GM23338 (cell line): ENCODE results near the gene TMEM88.

Source experiments
- CREB1 ChIP-seq: fragments of 250-450 bp; sonication (Bioruptor Pico); IDR thresholded peaks from 2 replicates; pipeline ENCODE4 v1.5.0; 2020; ENCODE audit warnings: low read depth, mild to moderate bottlenecking, moderate library complexity
- CTCF ChIP-seq, 2 experiments: fragments of 200-600 bp in 1 of 2; sonication (generic) in 1 of 2; conservative IDR thresholded peaks; 2 replicates each; pipeline versions ENCODE4 v1.5.1 to v1.6.1; 2016 to 2017; ENCODE audit warnings: antibody characterized with exemption in 2 of 2, low read depth in 2 of 2, mild to moderate bottlenecking in 2 of 2, moderate library complexity in 1 of 2
- EZH2 ChIP-seq: fragments of 200-600 bp; sonication (generic); IDR thresholded peaks from one replicate; pipeline ENCODE4 v1.8.0; 2017; ENCODE audit warnings: antibody characterized with exemption, mild to moderate bottlenecking, low read depth; ENCODE audit not compliant: unreplicated experiment
- EZH2phosphoT487 ChIP-seq: fragments of 200-600 bp; sonication (generic); IDR thresholded peaks from one replicate; pipeline ENCODE4 v1.8.1; 2018; ENCODE audit warnings: antibody characterized with exemption; ENCODE audit not compliant: unreplicated experiment
- POLR2AphosphoS5 ChIP-seq: IDR thresholded peaks from 2 replicates; pipeline ENCODE4 v1.6.1; 2016; ENCODE audit warnings: antibody characterized with exemption, low read depth
- TF ChIP-seq, protein P1 (sequence below): IDR thresholded peaks from one replicate; pipeline ENCODE4 v1.6.1; 2018; ENCODE audit warnings: antibody characterized with exemption; ENCODE audit not compliant: unreplicated experiment
- TF ChIP-seq, protein P2 (sequence below): IDR thresholded peaks from 2 replicates; pipeline ENCODE4 v1.6.1; 2016; ENCODE audit warnings: antibody characterized with exemption

GRCh38 chr17:7817643-7817964 is 37.3 kb upstream of the TMEM88 start:
- TF ChIP-seq CTCF (conservative IDR thresholded peaks at IDR 0.05; ENCODE audit: low read depth in 2 of 2): no peak
- TF ChIP-seq, protein P1, sequence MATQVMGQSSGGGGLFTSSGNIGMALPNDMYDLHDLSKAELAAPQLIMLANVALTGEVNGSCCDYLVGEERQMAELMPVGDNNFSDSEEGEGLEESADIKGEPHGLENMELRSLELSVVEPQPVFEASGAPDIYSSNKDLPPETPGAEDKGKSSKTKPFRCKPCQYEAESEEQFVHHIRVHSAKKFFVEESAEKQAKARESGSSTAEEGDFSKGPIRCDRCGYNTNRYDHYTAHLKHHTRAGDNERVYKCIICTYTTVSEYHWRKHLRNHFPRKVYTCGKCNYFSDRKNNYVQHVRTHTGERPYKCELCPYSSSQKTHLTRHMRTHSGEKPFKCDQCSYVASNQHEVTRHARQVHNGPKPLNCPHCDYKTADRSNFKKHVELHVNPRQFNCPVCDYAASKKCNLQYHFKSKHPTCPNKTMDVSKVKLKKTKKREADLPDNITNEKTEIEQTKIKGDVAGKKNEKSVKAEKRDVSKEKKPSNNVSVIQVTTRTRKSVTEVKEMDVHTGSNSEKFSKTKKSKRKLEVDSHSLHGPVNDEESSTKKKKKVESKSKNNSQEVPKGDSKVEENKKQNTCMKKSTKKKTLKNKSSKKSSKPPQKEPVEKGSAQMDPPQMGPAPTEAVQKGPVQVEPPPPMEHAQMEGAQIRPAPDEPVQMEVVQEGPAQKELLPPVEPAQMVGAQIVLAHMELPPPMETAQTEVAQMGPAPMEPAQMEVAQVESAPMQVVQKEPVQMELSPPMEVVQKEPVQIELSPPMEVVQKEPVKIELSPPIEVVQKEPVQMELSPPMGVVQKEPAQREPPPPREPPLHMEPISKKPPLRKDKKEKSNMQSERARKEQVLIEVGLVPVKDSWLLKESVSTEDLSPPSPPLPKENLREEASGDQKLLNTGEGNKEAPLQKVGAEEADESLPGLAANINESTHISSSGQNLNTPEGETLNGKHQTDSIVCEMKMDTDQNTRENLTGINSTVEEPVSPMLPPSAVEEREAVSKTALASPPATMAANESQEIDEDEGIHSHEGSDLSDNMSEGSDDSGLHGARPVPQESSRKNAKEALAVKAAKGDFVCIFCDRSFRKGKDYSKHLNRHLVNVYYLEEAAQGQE: no peak
- TF ChIP-seq CREB1: no peak
- TF ChIP-seq EZH2: no peak
- TF ChIP-seq POLR2AphosphoS5: no peak
- no peak for TF ChIP-seq EZH2phosphoT487
- TF ChIP-seq, protein P2, sequence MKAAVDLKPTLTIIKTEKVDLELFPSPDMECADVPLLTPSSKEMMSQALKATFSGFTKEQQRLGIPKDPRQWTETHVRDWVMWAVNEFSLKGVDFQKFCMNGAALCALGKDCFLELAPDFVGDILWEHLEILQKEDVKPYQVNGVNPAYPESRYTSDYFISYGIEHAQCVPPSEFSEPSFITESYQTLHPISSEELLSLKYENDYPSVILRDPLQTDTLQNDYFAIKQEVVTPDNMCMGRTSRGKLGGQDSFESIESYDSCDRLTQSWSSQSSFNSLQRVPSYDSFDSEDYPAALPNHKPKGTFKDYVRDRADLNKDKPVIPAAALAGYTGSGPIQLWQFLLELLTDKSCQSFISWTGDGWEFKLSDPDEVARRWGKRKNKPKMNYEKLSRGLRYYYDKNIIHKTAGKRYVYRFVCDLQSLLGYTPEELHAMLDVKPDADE: no peak
